ENCODE data around the gene COMTD1. TPM values are rescaled to one million over a fixed set of nuclear protein-coding genes. Genes with fewer than 3 reads are reported as not detected.

COMTD1 gene
- total and polyA plus RNA-seq, 2 of the 4 experiments (the other 2 are of a cell fraction) = 1.6 to 6.4 TPM

Small RNA genes within 50 kb of the gene (microRNA-seq; reads per million reads assigned to microRNA genes)
- gene HMGA1P5 (ENCODE audit: insufficient read depth, insufficient read length) (not detected), gene RPL39P25 (ENCODE audit: insufficient read depth, insufficient read length) (not detected)

Small RNA genes within 50 kb of the gene (small RNA-seq; reads per million reads assigned to genes)
- gene HMGA1P5 (0 reads per million in 5 experiments), gene RPL39P25 (0 reads per million in 5 experiments)

Other genes starting within 250 kb of the COMTD1 start
- gene SAMD8, start 124.3 kb downstream of the COMTD1 start, total RNA-seq (2012; rRNA removed) = 28.7 and 34.2 TPM in 2 replicates
- 8.6 and 10.1 TPM in 2 replicates for gene SAMD8, start 124.3 kb downstream of the COMTD1 start, polyA plus RNA-seq (2012; rRNA removed)
- 122 and 169 TPM in 2 replicates for gene VDAC2, start 25.2 kb downstream of the COMTD1 start, total RNA-seq (2012; rRNA removed)
- gene VDAC2, start 25.2 kb downstream of the COMTD1 start, polyA plus RNA-seq (2012; rRNA removed) = 123 and 139 TPM in 2 replicates
- gene ZNF503, start 165.8 kb upstream of the COMTD1 start, total RNA-seq (2012; rRNA removed) = 0.36 and 0.83 TPM in 2 replicates
- gene ZNF503, start 165.8 kb upstream of the COMTD1 start, polyA plus RNA-seq (2012; rRNA removed) = 5.8 and 7.2 TPM in 2 replicates
- under 0.01 TPM in 1 of 2 replicates, not detected in the other for gene LRMDA, start 195.7 kb upstream of the COMTD1 start, total RNA-seq (2012; rRNA removed)
- 0.07 TPM in 1 of 2 replicates, not detected in the other for gene LRMDA, start 195.7 kb upstream of the COMTD1 start, polyA plus RNA-seq (2012; rRNA removed)

Measured in IMR-90 (cell line).